Activated gamma-delta T cell treated with anti-CD3 and anti-CD28 coated beads, Interleukin-2, amount 50 U/mL, for 16 hours (primary cell): Measurements from ENCODE around the gene CAB39.
A peak's percentile ranks its signal among the peaks of the same experiment; 100 is the strongest.

Experiments used
- DNase-seq: peaks from one replicate; pipeline ENCODE4 v3.0.0-alpha.2; 2020; ENCODE audit warnings: low read depth

CAB39 gene

DNA sequence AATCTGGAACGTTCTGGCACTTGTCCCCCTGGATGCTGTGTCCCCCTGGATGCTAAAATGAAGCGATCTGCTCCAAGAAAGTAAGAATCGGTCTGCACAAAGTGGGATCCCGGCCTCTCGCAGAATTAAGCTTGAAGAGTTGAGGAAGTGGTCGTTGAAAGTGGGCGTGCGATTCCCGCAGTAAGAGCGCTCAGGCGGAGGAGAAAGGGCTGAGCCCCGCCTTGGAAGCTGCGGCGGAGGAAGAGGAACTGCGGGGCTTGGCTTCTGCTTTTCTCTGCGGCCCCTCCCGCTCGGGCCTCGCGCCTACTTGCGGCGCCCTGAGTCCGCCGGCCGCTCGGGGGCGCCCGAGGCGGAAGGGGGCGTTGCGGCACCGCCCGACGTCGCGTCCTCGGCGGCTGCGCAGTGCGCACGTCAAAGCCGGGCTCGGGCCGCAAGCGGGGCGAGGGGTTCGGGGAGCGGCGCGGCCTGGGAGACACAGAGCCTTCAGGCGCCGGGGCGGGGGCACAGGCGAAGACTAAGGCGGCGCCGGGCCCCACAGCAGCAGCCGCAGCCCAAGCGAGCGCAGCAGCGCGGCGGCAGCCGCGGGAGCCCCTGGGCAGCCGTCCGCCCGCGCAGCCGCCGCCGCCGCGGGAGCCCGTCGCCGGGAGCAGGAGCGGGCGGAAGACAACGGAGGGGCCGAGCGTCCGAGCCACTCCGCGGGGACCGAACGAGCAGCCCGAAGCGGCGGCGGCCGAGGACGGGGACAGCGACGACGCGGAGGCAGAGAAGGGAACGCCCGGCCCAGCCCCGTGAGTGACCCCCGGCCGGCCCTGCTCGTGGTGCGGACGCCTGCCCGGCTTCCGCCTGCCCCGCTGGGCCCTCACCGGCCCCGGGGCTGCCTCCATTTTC is at the start of gene CAB39:
Gene CAB39, plus strand, starts transcription at position 400 of the 888 bp plus-strand sequence. CDS start 47,160 bp downstream, outside the sequence.
- DNase-seq: peak; percentile 75

DNA sequence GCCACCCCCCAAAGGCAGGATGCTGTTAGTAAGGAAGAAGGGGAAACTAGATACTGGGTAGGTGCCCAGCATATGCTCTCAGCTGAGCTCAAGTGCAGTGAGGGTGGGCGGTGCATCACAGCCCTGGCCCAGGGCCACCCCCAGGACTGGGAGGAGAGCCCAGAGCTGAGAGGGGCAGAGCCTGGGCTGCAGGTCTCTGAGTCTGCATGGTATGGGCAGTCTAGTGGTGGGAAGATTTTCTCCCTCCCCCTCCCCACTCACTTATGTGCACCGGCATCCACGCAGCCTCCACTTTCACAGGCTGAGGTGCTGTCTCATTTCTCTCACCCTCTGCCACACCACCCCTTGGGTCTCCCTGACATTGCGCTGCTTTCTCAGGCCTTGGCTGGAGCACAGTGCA is 48.5 kb upstream of the CAB39 start:
- no peak for DNase-seq

DNA sequence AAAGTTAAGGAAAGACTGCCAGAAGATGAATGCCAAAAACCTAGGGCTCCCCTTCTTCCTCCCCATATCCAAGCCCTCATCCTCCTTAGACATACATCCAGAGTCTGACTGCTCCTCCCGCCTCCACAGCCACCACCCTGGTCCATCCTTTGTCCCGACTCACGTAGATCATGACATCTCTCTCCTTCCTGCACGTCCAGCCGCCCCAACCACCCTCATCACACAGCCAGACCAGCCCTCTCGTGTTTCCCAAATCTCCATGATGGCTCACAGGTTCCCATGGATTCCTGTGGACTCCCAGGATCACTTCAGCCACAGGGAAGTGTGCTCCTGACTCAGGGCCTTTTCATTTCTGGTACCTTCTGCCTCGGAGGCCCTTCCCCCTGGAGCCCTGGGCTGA is 47.8 kb upstream of the CAB39 start:
- DNase-seq: no peak

DNA sequence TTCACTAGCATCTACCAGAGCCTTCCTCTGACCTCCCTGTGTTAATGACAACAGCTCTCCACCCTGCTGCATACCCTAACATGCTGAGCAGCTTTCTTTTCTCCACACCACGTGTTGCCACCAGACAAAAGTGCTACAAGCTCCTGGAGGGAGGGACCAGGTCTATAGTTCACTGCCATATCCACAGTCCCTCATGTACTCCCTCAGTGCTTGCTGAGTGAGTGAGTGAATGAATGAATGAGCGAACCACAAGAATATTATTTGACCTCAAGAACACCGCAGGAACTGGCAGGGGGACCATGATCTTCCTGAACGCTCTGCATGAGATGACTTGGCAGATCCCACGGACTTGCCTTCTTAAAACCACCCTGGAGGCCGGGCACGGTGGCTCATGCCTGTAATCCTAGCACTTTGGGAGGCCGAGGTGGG is 47.4 kb upstream of the CAB39 start:
- no peak for DNase-seq

- no peak for DNase-seq
These were observed 46.2 kb upstream of the CAB39 start for GRCh38 chr2:230666446-230666845.

GRCh38 chr2:230666885-230667712 is 45.5 kb upstream of the CAB39 start:
- DNase-seq: no peak

GRCh38 chr2:230668184-230668938 is 44.3 kb upstream of the CAB39 start:
- no peak for DNase-seq

- DNase-seq: no peak
These were observed 43.7 kb upstream of the CAB39 start for GRCh38 chr2:230668939-230669303.

- DNase-seq: no peak
These were observed 43.2 kb upstream of the CAB39 start for GRCh38 chr2:230669386-230669950.

DNA sequence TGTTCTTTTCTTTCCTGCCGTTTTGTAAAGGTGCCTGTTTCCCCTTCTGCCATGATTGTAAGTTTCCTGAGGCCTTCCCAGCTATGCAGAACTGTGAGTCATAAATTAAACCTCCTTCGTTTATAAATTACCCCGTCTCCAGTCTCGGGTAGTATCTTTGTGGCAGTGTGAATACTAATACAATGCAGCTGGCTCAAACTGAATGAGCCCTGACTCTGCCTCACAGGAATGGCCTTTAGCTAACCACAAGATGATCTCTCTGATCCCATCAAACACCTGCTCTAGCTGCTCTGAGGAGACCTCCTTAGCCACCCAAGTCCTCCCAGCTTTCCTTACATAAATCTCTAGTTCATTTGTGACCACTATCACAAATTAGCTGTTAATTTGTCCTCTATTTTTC is 41.5 kb upstream of the CAB39 start:
- no peak for DNase-seq

DNA sequence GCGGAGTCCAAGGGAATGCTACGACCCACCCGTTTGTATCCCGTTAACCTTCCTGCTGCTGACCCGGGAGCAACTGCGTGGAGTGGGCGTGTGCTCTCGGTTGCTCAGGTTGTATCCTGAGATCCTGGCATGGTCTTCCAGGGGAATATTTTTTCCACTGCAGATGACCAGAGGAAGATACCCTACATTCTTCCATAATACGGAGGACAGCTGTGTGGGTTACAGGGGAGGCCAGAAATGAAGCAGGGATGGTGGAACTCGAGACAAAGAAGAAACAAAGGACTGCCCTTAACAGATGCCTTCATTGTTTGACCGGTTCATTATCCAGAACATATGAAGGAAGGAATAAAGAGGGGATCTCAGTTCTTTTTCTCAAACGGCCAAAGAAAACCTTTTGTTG is 39.8 kb upstream of the CAB39 start:
- no peak for DNase-seq

GRCh38 chr2:230674401-230674800 is 38.2 kb upstream of the CAB39 start:
- DNase-seq: no peak

DNA sequence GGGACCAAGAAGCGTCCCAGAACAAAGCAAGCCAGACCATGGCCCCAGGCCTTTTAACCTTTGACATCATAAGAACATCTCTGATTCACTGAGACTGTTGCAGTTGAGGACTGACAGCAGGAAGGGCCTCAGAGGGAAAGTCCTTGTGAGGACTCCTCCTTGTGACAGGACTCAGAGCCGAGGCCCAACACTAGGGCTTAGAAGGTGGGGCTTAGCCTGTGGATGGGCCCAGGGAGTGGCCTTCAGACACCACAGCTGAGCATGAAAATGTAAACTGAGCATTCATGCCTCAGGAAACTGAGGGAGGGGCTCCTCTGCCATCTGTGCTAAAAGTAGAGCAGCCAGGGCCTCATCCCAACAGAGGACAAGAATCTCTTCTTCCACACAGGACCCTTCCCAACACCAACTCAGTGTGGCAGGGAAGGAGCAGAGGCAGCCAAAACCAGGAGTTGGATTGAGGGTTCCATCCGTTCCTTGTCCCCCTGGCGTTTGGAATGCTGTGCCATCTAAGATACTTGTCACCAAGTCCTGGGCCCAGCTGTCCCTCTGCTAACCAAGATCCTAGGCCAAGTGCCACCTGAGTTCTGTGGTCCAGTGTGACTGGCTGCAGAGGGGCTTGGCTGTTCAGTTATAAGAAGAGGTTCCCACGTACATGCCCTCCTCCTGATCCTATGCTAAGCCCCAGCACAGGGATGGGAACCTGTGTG is 37.5 kb upstream of the CAB39 start:
- DNase-seq: no peak

DNA sequence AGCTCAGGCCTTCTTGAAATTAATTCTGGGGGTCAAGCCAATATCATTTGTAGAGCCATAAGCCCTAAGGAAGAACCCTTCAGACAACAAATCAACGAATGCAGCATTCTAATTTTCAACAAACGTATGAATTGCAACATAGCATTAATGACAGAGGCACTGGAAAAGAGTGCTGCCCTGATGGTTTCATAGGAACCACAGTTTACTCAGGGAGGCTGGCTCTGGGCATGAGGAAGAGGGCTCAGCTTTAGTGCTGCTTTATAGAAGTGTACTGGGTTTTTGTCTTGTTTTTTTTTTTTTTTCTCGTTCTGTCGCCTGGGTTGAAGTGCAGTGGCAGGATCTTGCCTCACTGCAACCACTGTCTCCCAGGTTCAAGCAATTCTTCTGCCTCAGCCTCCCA is 36.1 kb upstream of the CAB39 start:
- no peak for DNase-seq

- DNase-seq: no peak
These were observed 35.3 kb upstream of the CAB39 start for GRCh38 chr2:230677201-230677946.

DNA sequence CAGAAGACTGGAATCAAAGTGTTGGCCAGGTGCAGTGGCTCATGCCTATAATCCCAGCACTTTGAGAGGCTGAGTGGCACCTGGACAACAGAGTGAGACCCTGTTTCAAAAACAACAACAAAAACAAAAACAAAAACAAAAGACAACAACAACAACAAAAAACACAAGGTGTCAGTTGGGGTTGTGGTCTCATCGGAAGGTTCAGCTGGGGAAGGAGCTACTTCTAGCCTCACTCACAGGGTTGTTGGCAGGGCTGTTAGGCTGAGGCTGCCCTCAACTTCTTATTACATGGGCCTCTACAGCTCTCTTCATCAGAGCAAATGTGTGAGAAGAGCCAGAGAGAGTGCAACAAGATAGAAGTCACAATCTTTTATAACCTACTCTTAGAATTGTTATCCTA is 34.6 kb upstream of the CAB39 start:
- DNase-seq: no peak

DNA sequence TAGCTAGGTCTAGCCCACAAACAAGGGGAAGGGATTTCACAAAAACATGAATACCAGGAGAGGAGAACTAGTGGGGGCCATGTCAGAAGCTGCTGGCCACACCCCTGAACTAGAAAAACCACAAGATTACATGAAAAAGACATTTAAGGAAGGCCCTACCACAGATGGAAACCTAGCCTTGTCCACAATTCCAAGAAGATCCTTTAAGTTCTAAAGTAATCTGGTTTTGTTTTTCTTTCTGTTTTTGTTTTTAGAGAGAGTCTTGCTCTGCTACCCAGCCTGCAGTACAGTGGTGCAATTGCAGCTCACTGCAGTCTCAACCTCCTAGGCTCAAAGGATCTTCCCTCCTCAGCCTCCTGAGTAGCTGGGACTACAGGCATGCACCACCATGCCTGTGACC is 34.2 kb upstream of the CAB39 start:
- DNase-seq: no peak

GRCh38 chr2:230680463-230681170 is 32.0 kb upstream of the CAB39 start:
- no peak for DNase-seq

- no peak for DNase-seq
These were observed 31.5 kb upstream of the CAB39 start for GRCh38 chr2:230681171-230681545.

DNA sequence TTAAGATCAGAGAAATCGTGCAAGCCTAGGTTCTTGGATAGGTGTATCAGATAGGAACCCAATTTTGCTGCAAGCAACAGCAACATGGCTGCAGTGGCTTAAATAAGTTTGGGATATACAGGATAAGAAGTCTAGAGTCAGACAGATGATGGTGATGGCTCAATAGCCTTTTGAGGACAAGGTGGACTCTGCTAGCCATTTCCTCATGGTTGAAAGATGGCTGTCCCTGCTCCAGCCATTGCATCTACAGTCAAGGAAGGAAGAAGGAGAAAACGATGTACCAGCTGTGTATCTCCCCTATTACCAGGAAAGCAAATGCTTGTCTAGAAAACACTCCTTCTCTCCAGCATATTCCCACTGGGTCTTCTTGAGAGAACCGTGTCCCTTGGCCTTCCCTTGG is 30.1 kb upstream of the CAB39 start:
- no peak for DNase-seq
